IPS-18c (cell line): ENCODE data around the gene EFNA2.
"Not testable (repeated sequence)": the region's sequence is repeated elsewhere in the genome, so short reads cannot be mapped to it uniquely, and the experiment has no call there.

Experiments used
- H3K4me3 ChIP-seq: 2 replicates; pipeline ENCODE4 v1.7.0; 2013; ENCODE audit warnings: low read depth, mild to moderate bottlenecking, low read length, moderate library complexity; ENCODE audit not compliant: insufficient read depth
- H3K9me3 ChIP-seq: one replicate; pipeline ENCODE4 v1.6.1; 2013; ENCODE audit warnings: mild to moderate bottlenecking, low read length, moderate library complexity; ENCODE audit not compliant: control insufficient read depth, insufficient read depth

Gene EFNA2

DNA sequence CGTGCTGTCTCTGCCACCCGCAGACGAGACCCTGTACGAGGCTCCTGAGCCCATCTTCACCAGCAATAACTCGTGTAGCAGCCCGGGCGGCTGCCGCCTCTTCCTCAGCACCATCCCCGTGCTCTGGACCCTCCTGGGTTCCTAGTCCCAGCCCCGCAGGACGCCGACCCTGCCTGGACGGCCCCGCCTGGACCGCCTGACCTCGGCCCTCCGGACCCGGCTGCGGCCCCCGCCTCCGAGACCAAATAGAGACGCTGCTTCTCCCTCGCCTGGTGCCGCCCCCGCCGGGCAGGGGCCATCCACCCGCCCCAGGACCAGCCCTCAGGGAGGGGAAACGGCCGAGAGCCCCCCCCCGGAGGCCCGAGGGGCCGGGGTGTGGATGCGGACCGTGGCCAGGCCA is 14.1 kb downstream of the EFNA2 start:
- Histone ChIP-seq H3K9me3 (no peaks in the 10 kb centered on the region), H3K4me3 (no peak overlapping the region)

DNA sequence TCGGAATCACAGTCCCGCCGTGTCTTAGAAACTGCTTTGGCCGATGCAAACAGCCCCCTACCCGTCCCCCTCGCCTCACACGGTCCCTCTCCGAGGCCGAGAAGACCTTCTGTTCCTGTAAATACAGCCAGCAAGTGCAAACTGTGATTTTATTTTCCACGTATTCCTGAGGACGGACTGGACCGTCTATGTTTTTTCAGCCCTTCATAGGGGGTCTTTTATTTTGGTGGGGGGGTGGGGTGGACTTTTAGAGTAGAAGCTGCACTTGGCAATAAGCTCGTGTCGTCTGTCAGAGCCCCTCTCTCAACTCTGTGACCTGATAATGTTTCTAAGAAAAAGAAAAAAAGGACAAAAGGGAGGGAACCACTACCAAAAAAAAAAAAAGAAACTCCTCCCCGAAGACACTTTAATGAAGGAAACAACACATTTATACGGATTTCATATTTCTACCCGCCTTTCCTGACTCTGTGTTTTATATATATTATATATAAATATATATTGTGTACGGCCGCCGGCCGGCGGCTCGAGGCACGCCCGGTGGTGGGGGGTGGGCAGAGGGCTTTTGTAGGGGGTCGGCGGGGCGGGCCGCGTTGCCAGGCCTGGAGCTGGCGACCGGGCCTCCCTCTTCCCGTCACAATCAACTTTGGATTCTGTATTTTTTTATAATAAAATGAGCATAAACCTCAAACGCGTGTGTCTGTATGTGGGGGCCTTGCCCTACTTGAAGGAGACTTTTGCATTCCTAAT is 15.2 kb downstream of the EFNA2 start:
- H3K4me3 ChIP-seq = no peak overlapping the region
- H3K9me3 ChIP-seq = no peaks in the 10 kb centered on the region

DNA sequence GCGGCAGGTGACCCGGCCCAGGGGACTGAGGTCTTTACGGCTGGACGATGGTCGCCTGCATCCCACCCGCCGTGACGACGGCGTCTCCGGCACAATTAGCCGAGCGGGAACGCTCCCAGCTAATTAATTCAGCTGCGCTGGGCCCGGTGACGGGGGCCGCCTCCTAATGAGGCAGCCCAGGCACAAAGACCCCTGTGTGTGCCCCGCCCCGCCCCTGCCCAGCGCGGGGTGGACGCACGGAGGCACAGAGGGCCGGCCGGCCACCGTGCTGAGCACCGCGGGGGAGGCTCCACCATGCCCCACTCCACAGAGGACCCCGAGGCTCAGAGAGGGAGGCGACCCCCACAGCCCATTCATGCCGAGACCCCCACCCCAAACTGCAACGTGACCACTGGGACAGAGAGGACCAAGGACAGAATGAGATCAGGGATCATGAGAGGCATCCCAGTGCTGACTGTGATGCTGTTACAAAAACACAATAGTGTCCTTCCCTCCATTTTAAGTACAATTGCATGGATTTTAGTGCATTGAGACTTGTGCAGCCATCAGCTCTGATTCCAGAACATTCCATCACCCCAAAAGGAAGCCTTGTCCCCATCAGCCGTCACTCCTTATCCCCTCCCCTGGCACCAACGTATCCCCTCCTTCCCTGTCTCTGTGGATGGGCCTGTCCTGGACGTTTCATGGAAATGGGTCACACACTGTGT is 17.0 kb downstream of the EFNA2 start:
- H3K9me3 ChIP-seq = no peaks in the 10 kb centered on the region

DNA sequence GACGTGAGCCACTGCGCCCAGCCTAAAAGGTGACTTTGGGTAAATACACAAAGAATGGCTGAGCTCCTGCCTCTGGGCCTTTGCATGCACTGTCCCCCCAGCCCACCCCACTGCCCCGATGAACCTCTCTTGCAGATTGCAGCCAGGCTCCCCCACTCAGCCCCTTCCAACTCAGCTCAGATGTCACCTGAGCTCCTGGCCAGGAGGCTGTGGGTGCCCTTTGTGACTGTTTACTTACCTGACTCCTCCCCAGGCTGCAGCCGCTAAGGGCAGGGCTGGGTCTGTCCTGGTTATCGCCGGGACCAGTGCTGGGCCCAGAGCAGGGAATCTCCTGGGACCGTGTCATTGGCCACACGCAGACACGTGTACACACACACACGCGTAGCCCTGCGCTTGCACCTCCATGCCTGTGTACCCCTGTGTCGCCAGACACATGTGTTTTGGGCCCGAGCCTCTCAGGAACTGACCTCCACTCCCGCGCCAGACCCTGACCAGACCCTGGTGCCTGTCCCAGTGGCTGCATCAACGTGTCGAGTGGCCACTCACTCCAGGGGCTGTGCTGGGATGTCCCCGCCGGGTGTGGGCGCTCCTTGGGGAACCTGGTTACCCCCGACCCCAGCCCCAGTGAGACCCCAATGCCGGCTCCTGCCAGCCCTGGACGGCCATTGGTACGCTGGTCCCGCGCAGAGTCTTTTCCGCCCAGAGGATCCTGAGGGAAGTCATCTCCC is 18.7 kb downstream of the EFNA2 start:
- H3K9me3 ChIP-seq = no peaks in the 10 kb centered on the region
- no peak overlapping the region for H3K4me3 ChIP-seq

More for the DNA sequence above, 17.0 kb downstream of the EFNA2 start:
- no peak overlapping the region for H3K4me3 ChIP-seq

DNA sequence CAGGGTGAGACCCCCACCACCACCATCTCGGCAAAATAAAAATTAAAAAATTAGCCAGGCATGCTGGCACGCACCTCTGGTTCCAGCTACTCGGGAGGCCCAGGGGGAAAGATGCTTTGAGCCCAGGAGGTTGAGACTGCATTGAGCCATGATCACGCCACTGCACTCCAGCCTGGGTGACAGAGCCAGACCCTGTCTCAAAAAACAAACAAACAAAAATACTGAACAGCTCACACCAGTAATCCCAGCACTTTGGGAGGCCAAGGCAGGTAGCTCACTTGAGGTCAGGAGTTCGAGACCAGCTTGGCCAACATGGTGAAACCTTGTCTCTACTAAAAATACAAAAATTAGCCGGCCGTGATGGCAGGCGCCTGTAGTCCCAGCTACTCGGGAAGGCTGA is 19.7 kb downstream of the EFNA2 start:
- H3K4me3 ChIP-seq, H3K9me3 ChIP-seq: not testable (repeated sequence)

DNA sequence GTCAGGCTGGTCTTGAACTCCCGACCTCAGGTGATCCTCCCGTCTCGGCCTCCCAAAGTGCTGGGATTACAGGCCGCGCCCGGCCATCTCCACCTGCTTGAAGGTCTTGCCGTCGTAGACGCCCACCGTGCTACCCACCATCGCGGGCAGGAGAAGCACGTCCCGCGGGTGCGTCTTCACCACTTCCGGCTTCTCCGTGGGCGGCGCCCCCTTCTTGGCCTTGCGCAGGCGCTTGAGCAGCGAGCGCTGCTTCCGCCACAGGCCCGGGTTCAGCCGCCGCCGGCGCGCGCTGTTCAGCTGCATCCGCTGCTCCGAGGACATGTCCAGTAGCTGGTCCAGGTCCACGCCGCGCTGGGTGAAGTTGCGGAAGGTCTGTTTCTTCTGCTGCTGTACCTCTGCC is 21.6 kb downstream of the EFNA2 start:
- Histone ChIP-seq H3K4me3 (no peak overlapping the region), H3K9me3 (no peaks in the 10 kb centered on the region)

DNA sequence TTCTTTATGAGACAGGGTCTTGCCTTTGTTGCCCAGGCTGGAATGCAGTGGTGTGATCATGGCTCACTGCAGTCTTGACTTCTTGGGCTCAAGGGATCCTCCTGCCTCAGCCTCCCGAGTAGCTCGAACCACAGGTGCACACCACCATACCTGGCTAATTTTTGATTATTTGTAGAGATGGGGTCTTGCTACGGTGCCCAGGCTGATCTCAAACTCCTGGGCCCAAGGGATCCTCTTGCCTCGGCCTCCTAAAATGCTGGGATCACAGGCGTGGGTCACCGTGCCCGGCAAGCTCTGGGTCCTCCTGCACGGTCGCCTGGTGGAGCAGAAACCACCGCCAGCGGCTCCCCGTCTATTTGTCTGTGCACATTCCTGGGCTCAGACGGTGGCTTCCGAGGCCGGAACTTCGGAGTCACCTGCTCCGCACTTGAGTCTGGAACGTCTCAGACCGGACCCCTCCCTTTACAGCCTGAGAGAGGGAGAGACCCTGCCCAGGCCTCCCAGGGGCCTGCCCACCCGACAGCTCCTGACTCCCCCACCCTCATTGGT is 22.2 kb downstream of the EFNA2 start:
- Histone ChIP-seq H3K9me3 (no peaks in the 10 kb centered on the region), H3K4me3 (no peak overlapping the region)

DNA sequence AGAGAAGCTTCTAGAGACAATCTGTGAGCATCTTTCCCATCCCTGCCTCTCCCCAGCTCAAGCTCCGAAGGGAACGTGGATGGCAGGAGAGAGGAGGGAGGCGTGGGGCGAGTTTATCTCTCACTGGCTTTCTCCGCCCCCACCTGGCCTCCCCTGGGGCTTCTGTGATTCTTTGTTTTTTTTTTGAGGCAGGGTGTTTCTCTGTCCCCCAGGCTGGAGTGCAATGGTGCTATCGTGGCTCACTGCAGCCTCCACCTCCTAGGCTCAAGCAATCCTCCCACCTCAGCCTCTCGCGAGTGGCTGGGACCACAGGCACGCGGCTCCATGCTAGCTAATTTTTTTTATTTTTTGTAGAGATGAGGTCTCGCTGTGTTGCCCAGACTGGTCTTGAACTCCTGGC is 23.0 kb downstream of the EFNA2 start:
- Histone ChIP-seq H3K9me3 (no peaks in the 10 kb centered on the region), H3K4me3 (no peak overlapping the region)

DNA sequence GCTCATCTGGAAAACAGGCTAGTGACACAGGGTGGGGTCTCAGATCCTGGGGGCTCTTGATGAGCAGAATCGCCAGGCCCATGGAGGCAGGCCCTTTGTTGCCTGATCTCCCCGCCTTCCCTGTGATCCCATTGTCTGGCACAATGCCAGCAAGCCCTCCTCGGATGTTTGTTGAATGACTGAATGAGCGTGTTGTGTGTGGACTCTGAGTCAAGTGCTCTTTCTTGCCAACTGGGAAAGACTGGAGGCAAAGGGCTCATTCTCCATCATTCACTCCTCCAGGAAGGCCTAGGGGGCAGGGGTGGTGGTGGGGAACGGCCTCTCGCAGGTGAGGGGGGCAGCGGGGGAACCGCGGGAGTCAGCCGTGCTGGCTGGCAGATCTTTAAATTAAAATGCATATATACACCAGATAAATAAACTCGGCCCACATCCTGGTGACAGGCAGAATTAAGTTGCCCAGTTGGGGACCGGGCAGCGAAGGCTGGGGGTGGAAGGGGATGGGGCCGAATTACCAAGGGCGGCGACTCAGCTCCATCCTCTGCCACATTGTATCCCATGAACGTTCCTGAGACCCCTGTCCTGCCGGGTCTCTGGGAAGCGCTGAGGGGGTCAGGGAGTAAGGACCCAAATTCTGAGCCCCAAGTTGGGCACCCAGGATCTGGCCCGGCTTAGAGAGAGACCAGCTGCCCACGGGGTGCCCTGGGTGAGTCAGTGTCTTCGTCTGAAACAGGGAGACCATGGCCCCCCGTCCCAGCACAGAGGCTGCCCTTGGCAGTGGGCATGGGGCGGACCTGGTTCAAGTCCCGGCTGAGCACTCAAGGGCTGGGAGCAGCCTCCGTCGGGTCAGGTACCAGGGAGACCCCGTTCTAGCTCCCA is 24.5 kb downstream of the EFNA2 start:
- Histone ChIP-seq H3K4me3 (no peak overlapping the region), H3K9me3 (no peaks in the 10 kb centered on the region)

DNA sequence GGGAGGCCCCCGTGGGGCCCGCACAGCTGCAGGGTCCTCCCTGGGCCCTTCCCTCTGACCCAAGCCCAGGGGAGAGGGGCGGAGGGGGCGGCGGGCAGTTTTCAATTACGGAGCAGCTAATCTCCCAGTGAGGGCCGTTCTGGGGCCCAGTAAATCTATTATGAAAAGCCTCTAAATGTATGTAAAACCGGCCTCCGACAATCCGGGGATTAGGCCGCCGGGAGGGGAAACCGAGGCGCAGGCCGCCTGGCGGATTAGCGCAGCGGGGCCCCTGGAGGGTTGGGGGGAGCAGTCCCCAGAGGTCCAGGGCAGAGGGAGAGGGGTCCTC is 25.1 kb downstream of the EFNA2 start:
- H3K9me3 ChIP-seq = no peaks in the 10 kb centered on the region
- H3K4me3 ChIP-seq = no peak overlapping the region

DNA sequence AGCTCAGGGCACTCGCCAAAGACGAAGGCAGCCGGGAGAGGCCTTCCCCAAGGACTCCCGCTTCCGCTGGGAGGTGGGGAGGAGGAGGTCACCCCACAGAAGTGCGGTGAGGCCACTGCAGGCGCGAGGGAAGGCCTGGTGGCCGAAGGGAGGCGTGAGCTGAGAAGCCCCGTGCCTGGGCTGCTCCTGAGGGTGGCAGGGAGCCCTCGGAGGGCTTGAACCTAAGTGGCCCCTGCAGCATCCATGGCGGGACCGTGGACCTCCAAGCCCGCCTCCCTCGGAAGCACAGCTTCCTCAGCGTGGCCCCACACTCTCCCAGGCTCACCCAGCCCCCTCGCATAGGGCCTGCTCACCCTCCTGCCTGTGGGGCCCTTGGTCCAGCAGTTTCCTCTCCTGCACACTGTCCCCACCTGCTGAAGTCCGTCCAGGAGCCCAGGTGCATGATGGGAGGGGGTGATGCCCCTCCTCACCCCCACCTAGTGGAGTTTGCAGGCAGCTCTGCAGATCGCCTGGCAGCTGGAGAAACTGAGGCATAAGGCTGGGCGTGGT is 25.9 kb downstream of the EFNA2 start:
- Histone ChIP-seq H3K9me3 (no peaks in the 10 kb centered on the region), H3K4me3 (no peak overlapping the region)

DNA sequence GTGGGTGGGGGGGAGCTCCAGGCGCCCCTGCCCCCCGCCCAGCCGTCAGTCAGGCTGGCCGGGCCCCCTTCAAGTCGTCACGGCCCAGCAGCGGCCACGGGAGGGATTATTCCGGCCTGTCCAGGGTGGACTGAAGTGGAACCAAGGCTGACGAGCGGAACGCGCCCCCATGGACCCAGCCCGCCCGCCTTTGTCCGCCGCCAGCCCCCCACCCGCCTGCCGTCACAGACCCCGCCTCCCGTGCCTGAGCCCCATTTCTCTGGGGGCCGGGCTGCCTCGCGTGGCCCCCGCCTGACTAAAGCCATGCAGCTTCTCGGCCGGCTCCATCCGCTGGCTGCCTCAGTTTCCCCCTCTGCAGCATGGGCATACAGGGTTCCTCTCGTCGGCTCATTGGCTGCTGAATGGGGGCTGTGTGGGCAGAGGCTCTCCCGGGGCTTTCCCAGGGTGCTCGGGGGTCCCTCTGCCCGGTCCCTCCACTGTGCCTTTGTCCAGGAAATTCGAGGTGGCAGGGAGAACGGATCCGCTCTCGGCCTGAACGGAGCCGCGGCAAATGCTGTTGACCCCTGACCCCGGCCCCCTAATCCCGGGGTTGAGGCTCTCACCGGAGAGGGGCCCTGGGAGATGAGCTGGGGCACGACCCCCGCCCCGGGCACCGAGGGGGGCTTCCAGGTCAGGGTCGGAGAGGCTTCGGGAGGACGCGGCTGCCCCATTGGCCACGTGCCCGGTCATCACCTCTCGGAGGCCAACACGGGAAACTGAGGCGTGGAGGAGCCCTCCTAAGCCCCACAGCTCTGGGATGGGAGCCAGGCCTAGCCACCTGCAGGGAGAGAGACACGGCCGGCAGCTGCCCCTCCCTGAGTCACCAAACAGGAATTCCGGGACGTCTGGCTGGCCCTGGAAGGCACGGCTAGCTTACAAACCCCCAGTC is 27.4 kb downstream of the EFNA2 start:
- Histone ChIP-seq H3K4me3 (no peak overlapping the region), H3K9me3 (no peaks in the 10 kb centered on the region)

DNA sequence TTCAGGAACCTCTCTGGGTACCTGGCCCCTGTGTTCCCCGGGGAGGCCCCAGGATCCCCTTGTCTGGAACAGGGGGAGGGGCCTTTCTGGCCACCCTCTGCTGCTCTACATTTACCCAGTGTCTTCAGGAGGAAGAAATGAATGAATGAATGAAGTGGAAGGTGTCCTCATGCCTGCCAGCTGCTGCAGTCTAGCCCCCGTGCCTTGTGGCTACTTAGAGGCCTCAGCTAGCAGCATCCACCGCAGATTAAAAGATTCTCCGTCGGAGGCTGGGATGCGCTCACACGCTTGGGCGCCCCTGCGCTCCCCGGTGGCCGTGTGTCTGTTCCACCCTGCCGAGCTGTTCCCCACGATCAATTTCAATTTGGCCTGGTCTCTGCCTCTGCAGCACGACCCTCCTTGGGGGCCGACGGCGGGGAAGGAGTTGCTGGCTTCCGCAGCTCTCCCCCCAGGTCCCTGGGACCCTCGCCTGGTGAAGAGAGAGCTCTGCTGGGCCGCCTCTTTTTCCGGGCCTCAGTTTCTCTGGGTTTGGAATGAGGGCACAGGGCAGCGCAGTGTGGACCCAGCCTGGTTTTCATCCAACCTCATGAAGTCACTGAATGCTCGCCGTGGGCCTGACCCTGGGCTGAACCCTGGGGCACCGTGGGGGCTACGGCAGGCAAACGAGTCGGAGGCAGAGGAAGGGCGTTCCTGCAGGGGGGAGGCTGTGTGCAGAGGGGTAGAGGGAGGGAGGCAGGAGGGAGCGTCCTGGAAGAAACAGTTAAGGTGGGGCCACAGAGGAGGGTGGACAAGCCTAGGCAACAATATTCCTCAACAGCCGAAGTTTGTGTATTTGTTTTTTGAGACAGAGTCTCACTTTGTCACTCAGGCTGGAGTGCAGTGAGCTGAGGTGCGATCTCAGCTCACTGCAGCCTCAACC is 28.3 kb downstream of the EFNA2 start:
- H3K9me3 ChIP-seq = no peaks in the 10 kb centered on the region
- H3K4me3 ChIP-seq = no peak overlapping the region

DNA sequence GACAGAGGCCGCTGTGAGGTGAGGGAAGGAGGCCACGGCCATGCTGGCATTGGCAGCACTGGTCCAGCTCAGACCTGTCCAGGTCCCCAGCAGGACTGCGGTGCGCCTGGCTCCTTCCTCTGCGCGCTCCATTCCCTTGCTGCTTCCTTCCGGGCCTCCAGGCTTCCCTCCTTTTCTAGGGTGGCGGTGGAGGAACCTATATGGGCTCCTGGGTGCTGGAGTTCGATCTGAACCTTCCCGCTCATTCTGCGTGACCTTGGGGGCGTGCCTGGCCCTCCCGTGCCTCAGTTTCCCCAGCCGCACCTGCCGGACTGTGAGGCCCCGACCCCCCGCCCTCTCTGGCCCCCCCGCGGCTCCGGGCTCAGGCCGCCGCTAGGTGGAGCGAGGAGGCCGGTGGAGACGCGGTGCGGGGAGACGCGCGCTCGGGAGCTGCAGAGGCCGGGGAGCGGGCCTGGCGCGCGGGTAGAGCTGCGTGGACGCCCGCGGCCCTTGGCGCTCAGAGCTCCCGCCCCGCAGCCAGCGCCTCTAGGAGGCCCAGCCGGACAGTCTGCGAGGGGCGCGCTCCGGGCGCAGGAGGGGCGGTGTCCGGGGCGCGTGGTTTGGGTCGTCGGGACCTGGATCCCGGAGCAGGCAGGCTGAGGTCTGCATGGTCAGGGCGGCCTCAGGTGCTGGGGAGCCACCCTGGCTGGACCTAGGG is 29.9 kb downstream of the EFNA2 start:
- peak overlapping the region; percentile 41 for H3K4me3 ChIP-seq
- no peaks in the 10 kb centered on the region for H3K9me3 ChIP-seq

DNA sequence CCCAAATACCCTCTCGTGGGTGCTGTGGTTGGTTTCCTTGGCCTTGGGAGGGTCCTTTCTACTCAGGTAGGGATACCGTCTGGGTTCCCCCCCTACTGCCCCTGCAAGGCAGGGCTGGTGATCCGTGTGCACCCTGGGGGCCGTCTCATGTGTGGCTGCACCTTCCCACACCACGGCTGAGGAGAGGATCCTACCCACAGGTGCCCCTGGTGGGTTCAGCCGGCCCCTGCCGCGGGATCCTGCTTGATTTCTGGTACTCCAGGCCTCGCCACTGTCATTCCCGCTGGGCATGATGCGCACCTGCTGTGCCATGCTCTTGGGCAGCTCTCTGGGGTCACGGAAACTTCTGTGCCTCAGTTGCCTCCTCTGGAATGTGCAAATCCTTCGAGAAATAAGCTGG is 30.8 kb downstream of the EFNA2 start:
- Histone ChIP-seq H3K9me3 (no peaks in the 10 kb centered on the region), H3K4me3 (no peak overlapping the region)
